ENCODE data around the gene CIDEC.
"Not testable (repeated sequence)": the region's sequence is repeated elsewhere in the genome, so short reads cannot be mapped to it uniquely, and the experiment has no call there.

CIDEC gene

GRCh38 chr3:9901967-9902366 lies 21.9 kb upstream of the CIDEC start:
- no peak for DNase-seq (ENCODE audit: low spot score)

GRCh38 chr3:9900965-9901415 lies 20.9 kb upstream of the CIDEC start:
- DNase-seq (ENCODE audit: low spot score), result not testable (repeated sequence)

- DNase-seq (ENCODE audit: low spot score), result no peak
These were observed 19.3 kb upstream of the CIDEC start for GRCh38 chr3:9899289-9899791.

- no peak for DNase-seq (ENCODE audit: low spot score)
These were observed 18.6 kb upstream of the CIDEC start for GRCh38 chr3:9898467-9899241.

GRCh38 chr3:9897408-9898372 lies 17.6 kb upstream of the CIDEC start:
- DNase-seq (ENCODE audit: low spot score), result peak; percentile 85

GRCh38 chr3:9896755-9897407 lies 16.8 kb upstream of the CIDEC start:
- DNase-seq (ENCODE audit: low spot score), result not testable (repeated sequence)

- not testable (repeated sequence) for DNase-seq (ENCODE audit: low spot score)
These were observed 15.7 kb upstream of the CIDEC start for GRCh38 chr3:9895715-9896114.

- DNase-seq (ENCODE audit: low spot score), result no peak
These were observed 13.7 kb upstream of the CIDEC start for GRCh38 chr3:9893739-9894138.

- no peak for DNase-seq (ENCODE audit: low spot score)
These were observed 11.1 kb upstream of the CIDEC start for GRCh38 chr3:9891072-9891622.

- DNase-seq (ENCODE audit: low spot score), result peak; percentile 93
These were observed 10.4 kb upstream of the CIDEC start, which contains the start of gene JAGN1 for GRCh38 chr3:9890249-9891071. JAGN1 (plus strand) TSS chr3:9890610; CDS start chr3:9890723, 113 bp downstream.

- no peak for DNase-seq (ENCODE audit: low spot score)
These were observed 9.4 kb upstream of the CIDEC start for GRCh38 chr3:9889405-9889804.

GRCh38 chr3:9888540-9888939 lies 8.5 kb upstream of the CIDEC start:
- no peak for DNase-seq (ENCODE audit: low spot score)

GRCh38 chr3:9887480-9887879 lies 7.4 kb upstream of the CIDEC start:
- DNase-seq (ENCODE audit: low spot score), result no peak

- no peak for DNase-seq (ENCODE audit: low spot score)
These were observed 6.3 kb upstream of the CIDEC start for GRCh38 chr3:9886328-9886727.

- peak; percentile 45 for DNase-seq (ENCODE audit: low spot score)
These were observed 4.6 kb upstream of the CIDEC start for GRCh38 chr3:9884555-9885165.

- DNase-seq (ENCODE audit: low spot score), result no peak
These were observed 3.9 kb upstream of the CIDEC start for GRCh38 chr3:9883706-9884554.

GRCh38 chr3:9881441-9881840 lies 1.4 kb upstream of the CIDEC start:
- DNase-seq (ENCODE audit: low spot score), result no peak

- peak; percentile 85 for DNase-seq (ENCODE audit: low spot score)
These were observed 1.4 kb downstream of the CIDEC start for GRCh38 chr3:9878700-9879099.

GRCh38 chr3:9876991-9877390 lies 3.1 kb downstream of the CIDEC start:
- no peak for DNase-seq (ENCODE audit: low spot score)

Data from HuH-7.5 (cell line).